Esophagus squamous epithelium (tissue), 4 donors: ENCODE measurements around the gene FOXO3.

ENCODE experiments used
- POLR2A ChIP-seq, 4 donors: fragments of 450-650 bp; IDR thresholded peaks; one replicate each; pipeline ENCODE4 v1.6.1; 2017; ENCODE audit warnings: antibody characterized with exemption in 4 of 4, mild to moderate bottlenecking in 4 of 4, moderate library complexity in 3 of 4
- TF ChIP-seq, protein P1 (sequence below), 6 experiments: fragments of 450-650 bp in 4 of 6; fragments of 200-600 bp in 2 of 6; sonication (generic) in 2 of 6; IDR thresholded peaks; one replicate each; pipeline ENCODE4 v1.5.1; 2016 to 2019; ENCODE audit warnings: antibody characterized with exemption in 6 of 6, mild to moderate bottlenecking in 4 of 6, moderate library complexity in 4 of 6

DNA sequence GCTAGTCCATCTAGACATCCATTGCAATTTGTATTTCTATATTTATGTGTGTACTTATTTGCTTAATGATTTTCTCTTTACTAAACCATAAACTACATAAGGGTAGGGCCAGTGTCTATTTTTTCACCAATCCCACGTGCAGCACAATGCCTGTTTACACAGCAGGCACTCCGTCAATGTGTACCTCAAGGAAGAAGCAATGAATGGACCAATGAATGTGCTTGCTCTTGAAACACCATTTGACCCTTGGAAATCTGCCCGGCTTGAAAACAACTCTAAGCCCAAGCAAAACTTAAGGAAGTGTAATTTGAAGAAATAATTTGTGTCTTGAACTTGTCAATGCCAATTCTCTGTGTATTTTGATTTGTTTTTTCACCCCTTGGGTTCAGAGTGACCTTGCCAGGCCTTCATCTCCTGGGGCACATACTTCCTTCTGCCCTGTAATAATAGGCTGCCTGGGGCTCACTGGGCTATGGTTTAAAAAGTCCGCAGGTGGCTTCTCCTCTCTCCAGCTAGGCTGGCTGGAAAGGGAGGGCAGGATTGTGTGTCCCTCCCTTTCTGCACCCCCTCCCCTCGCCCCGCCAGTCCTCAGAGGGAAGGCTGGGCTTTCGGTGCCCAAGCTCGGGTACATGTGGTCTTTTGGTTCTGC lies 146.7 kb downstream of the FOXO3 start:
- TF ChIP-seq, protein P1, sequence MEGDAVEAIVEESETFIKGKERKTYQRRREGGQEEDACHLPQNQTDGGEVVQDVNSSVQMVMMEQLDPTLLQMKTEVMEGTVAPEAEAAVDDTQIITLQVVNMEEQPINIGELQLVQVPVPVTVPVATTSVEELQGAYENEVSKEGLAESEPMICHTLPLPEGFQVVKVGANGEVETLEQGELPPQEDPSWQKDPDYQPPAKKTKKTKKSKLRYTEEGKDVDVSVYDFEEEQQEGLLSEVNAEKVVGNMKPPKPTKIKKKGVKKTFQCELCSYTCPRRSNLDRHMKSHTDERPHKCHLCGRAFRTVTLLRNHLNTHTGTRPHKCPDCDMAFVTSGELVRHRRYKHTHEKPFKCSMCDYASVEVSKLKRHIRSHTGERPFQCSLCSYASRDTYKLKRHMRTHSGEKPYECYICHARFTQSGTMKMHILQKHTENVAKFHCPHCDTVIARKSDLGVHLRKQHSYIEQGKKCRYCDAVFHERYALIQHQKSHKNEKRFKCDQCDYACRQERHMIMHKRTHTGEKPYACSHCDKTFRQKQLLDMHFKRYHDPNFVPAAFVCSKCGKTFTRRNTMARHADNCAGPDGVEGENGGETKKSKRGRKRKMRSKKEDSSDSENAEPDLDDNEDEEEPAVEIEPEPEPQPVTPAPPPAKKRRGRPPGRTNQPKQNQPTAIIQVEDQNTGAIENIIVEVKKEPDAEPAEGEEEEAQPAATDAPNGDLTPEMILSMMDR (IDR thresholded peaks at IDR 0.05), result no peak
- no peak for TF ChIP-seq POLR2A (IDR thresholded peaks at IDR 0.05)
